ENCODE results near the gene INO80E.

DNA sequence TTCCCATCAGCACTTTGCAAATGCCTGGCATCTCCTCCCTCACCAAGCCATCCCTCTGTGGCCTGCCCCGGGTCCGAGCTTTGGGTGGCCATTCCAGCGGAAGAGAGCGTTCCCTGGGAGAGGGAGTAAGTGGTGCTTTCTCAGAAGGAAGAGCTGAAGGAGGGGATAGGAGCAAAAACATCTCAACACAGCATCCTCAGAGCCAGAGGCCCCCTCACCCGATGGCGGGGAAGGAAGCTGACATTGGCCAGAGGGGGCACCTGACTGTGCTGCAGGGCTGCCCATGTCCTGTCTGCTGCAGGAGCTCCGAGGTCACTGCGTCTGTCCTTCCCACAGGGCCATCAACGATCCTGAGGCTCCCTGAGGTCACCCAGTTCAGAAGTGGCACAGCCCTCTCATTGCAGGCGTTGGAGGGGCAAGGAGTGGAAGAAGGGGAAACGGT is 35.5 kb downstream of the INO80E start:
- TF ChIP-seq, protein P1, sequence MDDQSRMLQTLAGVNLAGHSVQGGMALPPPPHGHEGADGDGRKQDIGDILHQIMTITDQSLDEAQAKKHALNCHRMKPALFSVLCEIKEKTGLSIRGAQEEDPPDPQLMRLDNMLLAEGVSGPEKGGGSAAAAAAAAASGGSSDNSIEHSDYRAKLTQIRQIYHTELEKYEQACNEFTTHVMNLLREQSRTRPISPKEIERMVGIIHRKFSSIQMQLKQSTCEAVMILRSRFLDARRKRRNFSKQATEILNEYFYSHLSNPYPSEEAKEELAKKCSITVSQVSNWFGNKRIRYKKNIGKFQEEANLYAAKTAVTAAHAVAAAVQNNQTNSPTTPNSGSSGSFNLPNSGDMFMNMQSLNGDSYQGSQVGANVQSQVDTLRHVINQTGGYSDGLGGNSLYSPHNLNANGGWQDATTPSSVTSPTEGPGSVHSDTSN (IDR thresholded peaks at IDR 0.05): no peak
- TF ChIP-seq, protein P2, sequence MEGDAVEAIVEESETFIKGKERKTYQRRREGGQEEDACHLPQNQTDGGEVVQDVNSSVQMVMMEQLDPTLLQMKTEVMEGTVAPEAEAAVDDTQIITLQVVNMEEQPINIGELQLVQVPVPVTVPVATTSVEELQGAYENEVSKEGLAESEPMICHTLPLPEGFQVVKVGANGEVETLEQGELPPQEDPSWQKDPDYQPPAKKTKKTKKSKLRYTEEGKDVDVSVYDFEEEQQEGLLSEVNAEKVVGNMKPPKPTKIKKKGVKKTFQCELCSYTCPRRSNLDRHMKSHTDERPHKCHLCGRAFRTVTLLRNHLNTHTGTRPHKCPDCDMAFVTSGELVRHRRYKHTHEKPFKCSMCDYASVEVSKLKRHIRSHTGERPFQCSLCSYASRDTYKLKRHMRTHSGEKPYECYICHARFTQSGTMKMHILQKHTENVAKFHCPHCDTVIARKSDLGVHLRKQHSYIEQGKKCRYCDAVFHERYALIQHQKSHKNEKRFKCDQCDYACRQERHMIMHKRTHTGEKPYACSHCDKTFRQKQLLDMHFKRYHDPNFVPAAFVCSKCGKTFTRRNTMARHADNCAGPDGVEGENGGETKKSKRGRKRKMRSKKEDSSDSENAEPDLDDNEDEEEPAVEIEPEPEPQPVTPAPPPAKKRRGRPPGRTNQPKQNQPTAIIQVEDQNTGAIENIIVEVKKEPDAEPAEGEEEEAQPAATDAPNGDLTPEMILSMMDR (IDR thresholded peaks at IDR 0.05): no peak
- no peak for TF ChIP-seq POLR2A (IDR thresholded peaks at IDR 0.05; ENCODE audit: low read length)
- no peak for TF ChIP-seq RAD21 (conservative IDR thresholded peaks at IDR 0.05 in 1 of 2, IDR thresholded peaks at IDR 0.05 in 1 of 2)
- TF ChIP-seq MYC (IDR thresholded peaks at IDR 0.05; ENCODE audit: borderline replicate concordance, low read length): no peak
- TF ChIP-seq MAZ (IDR thresholded peaks at IDR 0.05; ENCODE audit: borderline replicate concordance, low read depth, low read length): no peak

Measured in A549 (cell line).